ENCODE measurements around the gene TBC1D22A.

Gene TBC1D22A

DNA sequence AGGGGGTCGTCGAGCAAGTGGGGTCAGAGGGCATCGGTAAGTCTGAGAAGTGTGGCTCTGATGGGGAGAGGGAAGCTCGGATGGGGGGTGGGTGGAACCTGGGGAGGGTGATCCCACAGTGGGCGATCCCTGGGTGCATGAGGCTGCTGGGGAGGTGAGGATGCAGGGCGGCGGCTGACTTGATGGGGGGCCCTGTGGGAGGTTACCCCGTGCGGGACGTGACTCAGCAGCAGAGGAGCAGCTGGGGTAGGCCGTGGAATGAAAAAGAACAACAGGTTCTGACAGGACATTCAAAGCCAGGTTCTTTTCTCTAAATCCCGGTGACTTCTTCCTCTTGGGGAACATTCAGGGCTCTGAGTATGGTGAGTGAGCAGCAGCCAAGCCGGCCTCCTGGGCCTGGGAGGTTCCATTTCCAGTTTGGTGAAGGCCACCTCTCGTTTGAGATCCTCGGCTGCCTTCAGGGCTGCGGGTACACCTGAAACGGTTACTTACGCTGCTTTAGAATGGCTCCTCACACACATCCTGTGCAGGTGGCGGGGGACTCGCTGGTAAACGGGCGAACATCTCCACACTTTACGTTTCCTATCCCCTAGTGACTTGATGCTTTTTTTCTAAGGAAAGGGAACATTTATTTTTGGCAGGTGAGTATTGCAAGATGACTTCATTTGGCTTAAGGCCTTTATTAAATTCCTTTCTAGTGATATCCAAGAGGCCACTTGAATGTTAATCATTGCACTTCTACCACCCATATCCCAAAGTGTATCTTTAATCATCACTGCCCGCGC lies 278.2 kb downstream of the TBC1D22A start:
- TF ChIP-seq ZC3H10 (CRISPR knock-in tag; IDR thresholded peaks at IDR 0.05), result no peak
- TF ChIP-seq CSRNP3 (CRISPR knock-in tag; IDR thresholded peaks at IDR 0.05), result no peak
- TF ChIP-seq ZNF565 (CRISPR knock-in tag; conservative IDR thresholded peaks at IDR 0.05; ENCODE audit: low read depth), result no peak
- no peak for TF ChIP-seq TSHZ2 (CRISPR knock-in tag; IDR thresholded peaks at IDR 0.05)
- no peak for TF ChIP-seq ESRRG (CRISPR knock-in tag; IDR thresholded peaks at IDR 0.05)
- no peak for TF ChIP-seq GLIS3 (CRISPR knock-in tag; IDR thresholded peaks at IDR 0.05)
- ATAC-seq, result no peak

DNA sequence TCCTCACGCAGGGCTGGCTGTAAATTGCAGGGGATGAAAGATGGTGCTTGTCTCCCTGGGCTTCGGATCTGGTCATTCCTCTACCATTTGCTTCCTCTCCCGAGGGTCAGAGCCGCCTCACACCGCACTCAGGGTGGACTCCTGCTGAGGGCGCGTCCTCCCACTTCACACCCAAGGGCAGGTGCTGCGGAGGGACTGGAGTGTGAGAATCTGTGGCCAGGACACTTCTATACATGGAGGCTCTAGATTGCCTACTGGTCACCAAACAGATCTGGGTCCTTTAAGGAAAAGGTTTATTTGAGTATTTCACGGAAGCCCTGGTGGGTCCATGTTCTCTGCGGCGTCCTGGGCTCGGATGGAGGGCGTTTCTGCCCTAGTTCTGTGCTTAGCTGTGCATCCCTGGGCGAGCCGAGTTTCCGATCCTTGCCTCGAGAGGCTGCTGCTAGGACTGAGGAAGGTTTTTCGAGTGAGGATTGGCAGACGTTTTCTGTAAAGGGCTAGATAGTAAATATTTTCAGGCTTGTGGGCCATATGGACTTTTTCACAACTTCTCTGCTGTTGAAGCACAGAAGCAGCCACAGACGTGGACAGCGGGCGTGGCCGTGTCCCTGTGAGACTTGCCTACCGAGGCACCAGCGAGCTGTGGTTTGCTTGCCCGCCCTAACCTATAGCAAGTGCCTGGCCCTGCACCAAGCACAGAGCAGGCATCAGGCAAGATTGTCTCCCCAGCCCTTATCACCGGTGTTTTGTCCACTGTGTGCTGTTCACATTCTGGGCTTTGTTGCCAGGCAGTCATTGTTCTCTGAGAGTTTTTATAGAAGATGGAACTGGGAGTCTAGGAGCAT lies 279.0 kb downstream of the TBC1D22A start:
- TF ChIP-seq RARB (CRISPR knock-in tag; IDR thresholded peaks at IDR 0.05) (no peak), SNAI2 (CRISPR knock-in tag; IDR thresholded peaks at IDR 0.05) (no peak), TSHZ2 (CRISPR knock-in tag; IDR thresholded peaks at IDR 0.05) (no peak), ZNF565 (CRISPR knock-in tag; conservative IDR thresholded peaks at IDR 0.05; ENCODE audit: low read depth) (no peak), PPARA (CRISPR knock-in tag; IDR thresholded peaks at IDR 0.05; ENCODE audit: borderline replicate concordance) (no peak)
- ATAC-seq, result no peak

DNA sequence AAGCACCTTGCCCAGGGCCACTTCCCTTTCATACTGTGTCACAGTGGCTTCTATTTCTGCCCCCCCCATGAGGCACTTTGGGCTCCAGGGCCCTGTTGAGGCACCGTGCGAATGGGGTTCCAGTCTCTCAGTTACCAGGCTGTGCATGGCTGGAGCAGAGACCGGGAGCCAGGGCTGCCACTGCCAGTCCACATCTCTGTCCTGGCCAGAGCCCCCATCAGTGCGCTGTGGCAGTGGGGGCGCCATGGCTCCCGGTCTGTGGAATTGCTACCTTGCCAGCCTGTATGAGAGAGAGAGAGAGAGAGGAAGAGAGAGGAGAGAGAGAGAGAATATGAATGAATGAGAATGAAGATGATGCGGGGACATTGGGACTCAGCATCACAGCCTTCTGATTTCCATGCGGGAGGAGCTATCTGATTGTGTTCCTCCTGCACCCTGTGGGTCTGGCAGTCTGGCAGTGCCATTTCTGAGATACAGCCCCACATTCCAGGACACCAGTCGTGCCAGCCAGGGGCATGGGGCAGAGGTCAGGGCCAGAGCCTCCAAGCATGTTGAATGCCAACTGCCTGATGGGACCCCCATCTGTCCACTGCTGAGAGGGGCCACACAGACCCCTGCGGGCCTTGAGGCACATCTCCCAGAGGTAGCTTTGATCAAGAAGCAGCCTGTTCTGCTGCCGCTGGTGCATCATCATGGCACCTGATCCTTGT lies 279.8 kb downstream of the TBC1D22A start:
- TF ChIP-seq TCF4 (CRISPR knock-in tag; IDR thresholded peaks at IDR 0.05; ENCODE audit: borderline replicate concordance), result no peak
- no peak for TF ChIP-seq ZNF70 (CRISPR knock-in tag; IDR thresholded peaks at IDR 0.05)
- no peak for TF ChIP-seq ESRRG (CRISPR knock-in tag; IDR thresholded peaks at IDR 0.05)
- TF ChIP-seq CSRNP3 (CRISPR knock-in tag; IDR thresholded peaks at IDR 0.05), result no peak
- TF ChIP-seq SNAI2 (CRISPR knock-in tag; IDR thresholded peaks at IDR 0.05), result no peak
- no peak for TF ChIP-seq ZNF8 (CRISPR knock-in tag; IDR thresholded peaks at IDR 0.05)
- ATAC-seq, result no peak

DNA sequence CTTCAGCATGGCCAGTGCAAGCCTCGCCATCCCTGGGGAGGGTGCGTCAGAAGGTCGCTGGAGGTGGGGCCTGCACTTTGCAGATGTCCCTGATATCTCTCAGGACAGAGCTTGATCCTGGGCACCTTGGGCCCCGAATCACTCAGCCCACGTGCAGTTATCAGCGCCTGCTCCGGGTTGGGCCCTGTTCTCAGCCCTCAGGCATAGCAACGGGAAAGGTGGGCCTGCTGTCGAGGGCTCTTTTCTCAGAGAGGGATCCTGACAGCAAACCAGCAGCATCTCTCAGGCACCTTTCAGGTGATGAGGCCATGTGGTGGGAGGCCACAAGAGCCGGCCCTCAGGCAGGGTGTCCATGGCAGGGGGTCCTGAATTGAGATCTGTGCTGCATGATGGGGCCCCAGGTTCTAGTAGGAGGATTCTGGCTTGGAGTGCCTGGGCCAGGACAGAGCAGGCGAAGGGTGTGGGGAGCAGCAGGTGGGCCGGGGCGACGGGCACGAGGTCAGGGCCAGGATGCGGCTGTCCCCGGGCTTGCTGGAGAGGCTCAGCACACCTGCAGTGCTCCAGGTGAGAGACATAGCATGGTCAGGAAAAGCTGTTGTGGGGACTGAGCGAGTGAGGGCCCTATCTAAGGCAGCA lies 280.5 kb downstream of the TBC1D22A start:
- no peak for ATAC-seq
- no peak for TF ChIP-seq GLIS3 (CRISPR knock-in tag; IDR thresholded peaks at IDR 0.05)
